Activated T-helper 1 cell treated with anti-CD3 and anti-CD28 coated beads, Interleukin-2, amount 50 U/mL, for 16 hours (primary cell): Measurements from ENCODE around the gene OR8B2.
"Not testable (repeated sequence)": the region's sequence is repeated elsewhere in the genome, so short reads cannot be mapped to it uniquely, and the experiment has no call there.

Experiments used
- DNase-seq, 2 donors: peaks; one replicate each; pipeline ENCODE4 v3.0.0-alpha.2; 2020; ENCODE audit warnings: low read depth in 1 of 2, low spot score in 1 of 2

Gene OR8B2, protein sequence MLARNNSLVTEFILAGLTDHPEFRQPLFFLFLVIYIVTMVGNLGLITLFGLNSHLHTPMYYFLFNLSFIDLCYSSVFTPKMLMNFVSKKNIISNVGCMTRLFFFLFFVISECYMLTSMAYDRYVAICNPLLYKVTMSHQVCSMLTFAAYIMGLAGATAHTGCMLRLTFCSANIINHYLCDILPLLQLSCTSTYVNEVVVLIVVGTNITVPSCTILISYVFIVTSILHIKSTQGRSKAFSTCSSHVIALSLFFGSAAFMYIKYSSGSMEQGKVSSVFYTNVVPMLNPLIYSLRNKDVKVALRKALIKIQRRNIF

DNA sequence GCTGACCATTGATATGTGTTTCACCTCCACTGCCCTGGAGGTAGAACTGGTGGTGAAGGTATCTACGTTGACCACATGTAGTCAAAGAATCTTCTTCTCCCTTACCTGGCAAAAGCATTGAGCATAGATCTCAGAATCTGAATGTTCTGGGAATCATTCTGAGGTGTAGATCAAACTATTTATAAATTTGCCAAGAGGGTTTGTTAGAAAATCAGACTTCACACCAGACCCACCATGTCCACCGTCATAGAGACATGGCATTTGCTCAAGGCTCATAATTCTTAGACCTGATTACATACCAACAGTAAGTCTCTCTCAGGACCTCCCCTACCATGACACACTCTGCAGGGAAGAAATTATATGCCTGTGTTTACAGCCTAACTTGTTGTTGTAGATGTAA is at the start of gene OR8B2:
TSS of gene OR8B2 (minus strand) at position 101 of the 400 bp plus-strand sequence. CDS start 1,156 bp downstream, outside the sequence.
- DNase-seq, result no peak

DNA sequence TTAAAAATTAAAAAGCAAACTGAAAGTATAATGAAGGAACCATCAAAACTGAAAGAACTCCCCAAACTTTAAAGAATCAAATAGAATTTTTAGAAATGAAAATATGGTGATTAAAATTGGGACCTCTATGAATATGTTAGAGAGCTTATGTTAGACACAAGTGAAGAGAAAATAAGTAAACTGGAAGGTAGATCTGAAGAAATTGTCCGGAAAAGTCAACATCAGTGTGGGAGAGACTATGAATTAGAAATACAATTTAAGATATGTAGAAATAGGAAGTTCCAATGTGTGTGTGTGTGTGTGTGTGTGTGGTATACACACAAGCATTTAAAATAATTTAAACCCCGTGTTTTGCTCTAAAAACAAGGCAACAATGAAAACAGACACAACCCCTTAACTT is 45.3 kb upstream of the OR8B2 start:
- DNase-seq, result no peak

DNA sequence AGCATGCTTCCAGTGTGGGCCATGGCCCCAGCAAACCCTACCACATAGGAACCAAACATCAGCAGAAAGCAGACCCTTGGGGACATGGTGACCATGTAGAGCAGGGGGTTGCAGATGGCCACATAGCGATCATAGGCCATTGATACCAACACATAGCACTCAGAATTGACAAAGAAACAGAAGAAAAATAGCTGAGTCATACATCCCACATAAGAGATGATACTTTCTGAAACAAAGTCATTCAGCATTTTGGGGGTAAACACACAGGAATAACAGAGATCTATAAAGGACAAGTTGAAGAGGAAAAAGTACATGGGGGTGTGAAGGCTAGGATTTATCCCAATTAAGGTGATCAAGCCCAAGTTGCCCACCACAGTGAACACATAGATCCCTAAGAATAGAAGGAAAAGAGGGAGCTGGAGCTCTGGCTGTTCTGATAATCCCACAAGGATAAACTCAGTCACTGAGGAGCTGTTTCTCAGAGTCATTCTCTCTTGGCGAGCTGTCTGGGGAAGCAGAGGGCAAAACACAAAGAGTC is 40.2 kb upstream of the OR8B2 start, which contains the start of gene OR8B4:
TSS of gene OR8B4 (minus strand) at position 488 of the 538 bp plus-strand sequence. CDS start at position 488, 0 bp downstream.
- no peak for DNase-seq

DNA sequence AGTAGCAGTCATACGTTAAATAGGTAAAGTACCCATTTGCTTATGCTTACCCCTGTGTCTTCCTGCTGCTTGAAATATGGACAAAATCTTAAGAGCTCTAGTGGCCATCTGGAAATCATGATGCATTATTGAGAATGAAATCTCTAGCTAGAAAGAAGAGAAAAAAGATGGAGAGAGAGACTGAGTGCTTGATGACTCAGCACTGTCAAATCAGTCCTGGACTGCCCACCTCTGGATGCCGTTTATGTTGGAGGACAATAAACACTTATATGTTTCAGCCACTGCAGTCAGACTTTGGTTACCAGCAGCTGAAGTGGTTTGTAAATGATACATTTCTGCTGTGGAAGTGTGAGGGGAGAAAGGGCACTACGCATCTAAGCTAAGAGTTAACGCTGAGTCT is 36.7 kb upstream of the OR8B2 start:
- DNase-seq, result no peak

DNA sequence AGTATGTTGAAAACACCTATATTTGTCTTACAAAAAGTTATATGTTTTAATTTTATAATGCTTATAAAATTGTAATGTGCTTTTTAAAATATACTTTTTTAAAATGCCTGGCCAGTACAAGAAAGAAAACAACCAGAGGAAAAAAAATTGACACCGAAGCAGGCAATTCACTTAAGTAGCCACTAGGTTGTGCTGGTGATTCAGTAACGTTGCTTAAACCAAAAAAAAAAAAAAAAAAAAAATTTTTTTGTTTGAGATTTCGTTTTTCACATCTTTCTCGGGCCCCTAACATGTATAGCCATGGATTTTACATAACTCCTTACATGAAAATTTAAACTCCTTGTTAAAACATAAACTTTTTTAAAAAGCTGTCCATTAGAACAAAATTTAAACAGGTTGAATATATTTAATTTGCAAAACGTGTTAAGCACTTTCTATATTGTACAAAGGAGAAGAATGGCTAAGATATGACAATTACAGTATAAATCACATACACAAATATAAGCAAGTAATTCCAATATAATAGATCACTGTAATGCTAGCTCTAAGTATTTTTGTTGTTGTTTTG is 31.1 kb upstream of the OR8B2 start:
- DNase-seq, result no peak

DNA sequence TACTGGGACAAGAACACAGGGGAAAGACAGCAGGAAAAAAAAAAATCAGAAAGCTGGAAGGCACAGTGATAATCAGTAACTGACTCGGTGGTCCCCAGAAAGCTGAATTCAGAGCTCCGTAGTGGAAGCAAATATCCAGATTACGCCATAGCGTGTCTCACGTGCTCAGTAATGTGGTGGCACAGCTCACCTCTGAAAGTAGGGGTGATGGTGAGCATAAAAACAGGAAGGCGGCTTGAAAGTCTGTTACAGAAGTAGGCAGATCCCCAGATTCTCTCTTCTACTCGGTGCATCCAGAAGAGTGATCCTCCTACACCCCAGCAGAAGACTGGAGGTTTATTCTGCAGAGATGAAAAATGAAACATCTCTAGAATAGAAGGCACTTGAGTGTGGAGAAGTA is 25.6 kb upstream of the OR8B2 start:
- no peak for DNase-seq

DNA sequence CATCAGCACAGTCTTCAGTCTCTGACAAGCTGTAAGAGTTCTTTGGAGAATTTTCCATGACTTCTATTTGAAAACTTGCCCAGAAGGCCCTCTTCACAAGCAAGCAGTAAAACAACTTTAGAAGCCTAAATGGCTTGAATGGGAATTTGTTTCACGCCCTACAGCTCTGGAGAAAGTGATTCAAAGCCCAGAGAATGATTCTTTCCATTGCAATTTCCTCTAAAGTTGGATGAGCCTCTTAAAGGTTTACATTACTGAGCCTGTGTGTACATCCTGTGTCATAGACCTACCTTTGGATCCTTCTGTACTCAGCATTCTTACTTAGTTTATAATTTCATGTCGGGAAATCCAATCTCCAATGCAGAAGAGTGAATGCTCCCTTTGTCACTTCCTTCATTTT is 21.3 kb upstream of the OR8B2 start:
- DNase-seq, result no peak

DNA sequence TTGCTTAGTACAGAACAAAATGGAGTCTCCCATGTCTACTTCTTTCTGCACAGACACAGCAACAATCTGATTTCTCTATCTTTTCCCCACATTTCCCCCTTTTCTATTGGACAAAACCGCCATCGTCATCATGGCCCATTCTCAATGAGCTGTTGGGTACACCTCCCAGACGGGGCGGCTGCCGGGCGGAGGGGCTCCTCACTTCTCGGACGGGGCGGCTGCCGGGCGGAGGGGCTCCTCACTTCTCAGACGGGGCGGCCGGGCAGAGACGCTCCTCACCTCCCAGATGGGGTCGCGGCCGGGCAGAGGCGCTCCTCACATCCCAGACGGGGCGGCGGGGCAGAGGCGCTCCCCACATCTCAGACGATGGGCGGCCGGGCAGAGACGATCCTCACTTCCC is 18.9 kb upstream of the OR8B2 start:
- not testable (repeated sequence) for DNase-seq

DNA sequence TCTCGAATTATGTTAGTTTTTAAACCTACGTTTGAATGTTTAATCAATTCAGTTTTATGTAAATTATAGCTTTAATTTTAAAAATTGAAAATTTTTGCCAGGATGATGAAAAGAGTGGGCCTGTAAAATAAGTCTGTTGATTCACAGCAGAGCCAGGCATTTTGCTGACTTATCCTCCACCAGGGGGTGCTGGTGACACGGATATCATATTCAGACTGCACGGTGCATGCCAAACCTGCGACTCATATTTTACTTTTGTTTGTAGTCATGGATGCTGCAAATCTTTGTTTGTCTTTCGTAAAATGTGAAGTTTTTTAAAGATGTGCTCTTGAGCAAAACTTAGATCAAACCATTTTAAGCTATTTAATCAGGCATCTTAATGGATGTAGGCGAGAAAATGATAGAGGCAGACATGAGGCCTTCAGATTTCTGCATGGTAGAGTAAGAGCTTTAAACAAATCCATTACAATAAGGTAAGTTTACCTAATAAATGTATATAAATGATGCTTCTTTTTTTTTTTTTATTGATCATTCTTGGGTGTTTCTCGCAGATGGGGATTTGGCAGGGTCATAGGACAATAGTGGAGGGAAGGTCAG is 18.1 kb upstream of the OR8B2 start:
- no peak for DNase-seq

DNA sequence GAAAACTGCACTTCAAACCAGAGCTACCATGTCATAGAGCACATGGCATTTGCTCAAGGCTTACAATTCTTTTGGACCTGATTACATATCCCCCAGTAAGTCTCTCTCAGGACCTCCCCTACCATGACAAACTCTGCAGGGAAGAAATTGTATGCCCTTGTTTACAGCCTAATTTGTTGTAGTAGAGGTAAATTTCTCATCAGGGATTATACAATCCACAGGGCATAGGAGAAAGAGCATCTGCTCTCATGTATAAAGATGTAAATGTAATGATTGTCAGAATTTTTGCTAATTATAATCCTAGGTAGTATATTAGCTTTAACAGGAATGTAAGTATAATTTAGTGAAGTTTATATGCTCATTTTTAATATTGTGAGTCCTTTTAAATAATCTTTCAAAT is 14.6 kb upstream of the OR8B2 start, which contains the start of gene OR8B3:
TSS of gene OR8B3 (minus strand) at position 101 of the 400 bp plus-strand sequence. CDS start 1,673 bp downstream, outside the sequence.
- DNase-seq, result no peak

DNA sequence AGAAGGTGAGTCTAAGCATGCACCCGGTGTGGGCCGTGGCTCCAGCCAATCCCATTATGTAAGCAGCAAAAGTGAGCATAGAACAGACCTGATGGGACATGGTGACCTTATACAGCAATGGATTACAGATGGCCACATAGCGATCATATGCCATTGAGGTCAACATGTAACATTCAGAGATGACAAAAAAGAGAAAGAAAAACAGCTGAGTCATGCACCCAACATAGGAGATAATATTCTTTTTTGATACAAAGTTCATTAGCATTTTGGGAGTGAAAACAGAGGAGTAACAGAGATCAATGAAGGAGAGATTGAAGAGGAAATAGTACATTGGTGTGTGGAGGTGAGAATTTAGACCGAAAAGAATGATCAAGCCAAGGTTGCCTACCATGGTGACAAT is 12.5 kb upstream of the OR8B2 start:
- not testable (repeated sequence) for DNase-seq

DNA sequence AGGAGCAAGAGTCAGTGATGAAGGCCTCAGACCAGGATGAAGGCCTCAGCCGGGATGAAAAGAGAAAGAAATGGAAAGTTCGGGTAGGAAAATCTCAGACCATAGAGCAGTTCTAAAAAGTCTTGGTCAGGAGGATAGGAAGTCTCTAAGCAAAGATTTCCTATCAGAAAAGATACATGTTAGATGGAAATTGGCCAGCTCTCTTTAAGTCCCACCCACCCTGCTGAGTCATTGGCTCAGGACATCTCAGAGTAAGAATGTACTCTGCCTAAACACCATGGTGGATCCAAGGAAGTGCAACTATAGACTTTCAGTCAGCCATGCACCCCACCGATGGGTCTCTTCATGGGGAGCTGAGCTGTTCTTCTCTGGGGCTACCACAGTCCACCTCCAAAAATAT is 10.1 kb upstream of the OR8B2 start:
- DNase-seq, result no peak

DNA sequence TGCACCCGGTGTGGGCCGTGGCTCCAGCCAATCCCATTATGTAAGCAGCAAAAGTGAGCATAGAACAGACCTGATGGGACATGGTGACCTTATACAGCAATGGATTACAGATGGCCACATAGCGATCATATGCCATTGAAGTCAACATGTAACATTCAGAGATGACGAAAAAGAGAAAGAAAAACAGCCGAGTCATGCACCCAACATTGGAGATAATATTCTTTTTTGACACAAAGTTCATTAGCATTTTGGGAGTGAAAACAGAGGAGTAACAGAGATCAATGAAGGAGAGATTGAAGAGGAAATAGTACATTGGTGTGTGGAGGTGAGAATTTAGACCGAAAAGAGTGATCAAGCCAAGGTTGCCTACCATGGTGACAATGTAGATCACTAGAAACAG is 1.4 kb downstream of the OR8B2 start:
- DNase-seq, result not testable (repeated sequence)

DNA sequence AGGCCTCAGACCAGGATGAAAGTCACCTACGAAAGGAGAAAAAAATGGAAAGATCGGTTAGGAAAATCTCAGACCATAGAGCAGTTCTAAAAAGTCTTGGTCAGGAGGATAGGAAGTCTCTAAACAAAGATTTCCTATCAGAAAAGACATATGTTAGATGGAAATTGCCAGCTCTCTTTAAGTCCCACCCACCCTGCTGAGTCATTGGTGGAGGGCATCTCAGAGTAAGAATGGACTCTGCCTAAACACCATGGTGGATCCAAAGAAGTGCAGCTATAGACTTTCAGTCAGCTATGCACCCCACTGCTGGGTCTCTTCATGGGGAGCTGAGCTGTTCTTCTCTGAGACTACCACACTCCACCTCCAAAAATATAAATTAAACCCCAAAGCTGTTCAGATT is 3.7 kb downstream of the OR8B2 start:
- DNase-seq, result no peak

DNA sequence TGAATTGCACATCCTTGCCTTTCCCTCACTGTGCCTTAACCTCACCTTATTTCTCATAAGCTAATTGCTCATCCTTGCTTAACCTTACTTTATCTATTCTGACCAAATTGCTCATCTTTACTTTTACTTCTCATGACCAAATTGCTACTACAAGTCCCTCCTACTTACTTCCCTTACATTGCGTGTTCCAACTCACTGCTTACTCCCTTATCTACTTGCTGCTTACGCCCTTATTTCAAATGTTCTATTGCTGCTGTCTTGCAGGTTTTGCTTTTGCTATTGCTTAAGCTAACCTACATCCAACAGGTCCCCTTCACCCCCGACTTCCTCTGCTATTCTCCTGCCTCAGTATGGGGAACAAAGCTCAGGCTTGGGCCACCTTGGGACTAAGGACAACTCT is 8.0 kb downstream of the OR8B2 start:
- no peak for DNase-seq

DNA sequence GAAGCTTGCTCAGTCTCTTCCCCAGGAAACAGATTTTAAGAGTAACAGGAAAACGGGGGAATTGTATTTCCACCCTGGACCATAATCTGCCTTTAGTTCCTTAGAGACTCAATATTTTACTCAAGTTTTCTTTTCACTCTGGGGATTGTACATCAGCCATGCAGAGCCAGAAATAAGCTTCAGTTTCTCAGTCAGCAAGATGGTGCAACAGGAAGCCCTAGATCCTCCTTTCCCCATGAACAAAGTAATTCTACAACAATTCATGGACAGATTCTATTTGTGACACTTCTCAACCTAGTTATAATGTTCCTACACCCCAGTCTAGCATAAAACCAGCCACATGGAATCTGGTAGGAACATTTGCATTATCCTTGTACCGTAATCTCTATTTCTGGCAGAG is 24.7 kb downstream of the OR8B2 start:
- no peak for DNase-seq

DNA sequence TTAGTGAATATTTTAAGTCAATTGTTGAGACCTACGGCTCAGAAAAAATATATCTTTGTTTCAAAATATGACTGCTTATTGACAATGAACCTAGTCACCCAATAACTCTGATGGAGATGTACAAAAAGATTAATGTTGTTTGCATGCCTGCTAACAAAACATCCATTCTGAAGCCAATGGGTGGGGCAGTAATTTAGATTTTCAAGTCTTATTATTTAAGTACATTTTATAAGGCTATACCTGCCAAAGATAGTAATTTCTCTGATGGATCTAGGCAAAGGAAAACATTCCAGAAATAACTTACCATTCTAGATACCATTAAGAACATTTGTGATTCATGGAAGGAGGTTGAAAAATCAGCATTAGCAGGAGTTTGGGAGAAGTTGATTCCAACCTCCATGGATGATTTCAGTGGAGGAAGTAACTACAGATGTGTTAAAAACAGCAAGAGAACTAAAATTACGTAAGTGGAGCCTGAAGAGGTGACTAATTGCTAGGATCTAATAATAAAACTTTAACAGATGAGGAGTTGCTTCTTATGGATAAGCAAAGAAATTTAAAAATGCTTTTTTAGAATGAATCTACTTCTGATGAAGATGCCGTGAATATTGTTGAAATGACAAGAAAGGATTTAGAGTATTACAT is 37.9 kb downstream of the OR8B2 start:
- DNase-seq, result no peak

DNA sequence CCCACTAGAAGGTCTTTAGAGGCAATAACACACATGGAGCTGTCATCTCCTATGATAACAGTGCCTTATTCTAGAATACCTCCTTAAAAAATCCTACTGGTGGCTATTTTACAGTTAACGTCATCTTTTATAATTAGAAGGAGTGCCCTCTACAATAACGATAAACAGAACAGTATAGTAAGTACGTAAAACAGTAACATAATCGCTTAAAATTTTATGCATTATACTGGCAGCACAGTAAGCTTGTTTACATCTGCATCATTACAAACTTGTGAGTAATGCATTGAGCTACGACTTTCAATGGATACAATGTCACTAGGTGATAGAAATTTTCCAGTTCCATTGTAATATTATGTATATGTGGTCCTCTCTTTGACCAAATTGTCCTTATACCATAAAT is 40.0 kb downstream of the OR8B2 start:
- no peak for DNase-seq

DNA sequence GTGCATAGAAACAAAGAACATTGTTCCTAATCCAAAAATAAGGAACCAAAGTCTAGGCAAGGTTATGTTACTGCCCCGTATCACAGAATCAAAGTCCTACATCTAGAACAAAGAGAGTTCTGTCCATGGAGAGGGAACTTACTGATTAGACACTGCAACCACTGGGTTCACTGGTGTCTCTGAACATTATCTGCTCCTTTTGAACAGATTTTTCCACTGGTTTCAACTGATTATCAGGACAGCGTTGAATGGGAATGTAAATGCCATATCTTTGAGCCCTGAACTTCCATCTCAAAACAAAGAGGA is 44.2 kb downstream of the OR8B2 start:
- no peak for DNase-seq

DNA sequence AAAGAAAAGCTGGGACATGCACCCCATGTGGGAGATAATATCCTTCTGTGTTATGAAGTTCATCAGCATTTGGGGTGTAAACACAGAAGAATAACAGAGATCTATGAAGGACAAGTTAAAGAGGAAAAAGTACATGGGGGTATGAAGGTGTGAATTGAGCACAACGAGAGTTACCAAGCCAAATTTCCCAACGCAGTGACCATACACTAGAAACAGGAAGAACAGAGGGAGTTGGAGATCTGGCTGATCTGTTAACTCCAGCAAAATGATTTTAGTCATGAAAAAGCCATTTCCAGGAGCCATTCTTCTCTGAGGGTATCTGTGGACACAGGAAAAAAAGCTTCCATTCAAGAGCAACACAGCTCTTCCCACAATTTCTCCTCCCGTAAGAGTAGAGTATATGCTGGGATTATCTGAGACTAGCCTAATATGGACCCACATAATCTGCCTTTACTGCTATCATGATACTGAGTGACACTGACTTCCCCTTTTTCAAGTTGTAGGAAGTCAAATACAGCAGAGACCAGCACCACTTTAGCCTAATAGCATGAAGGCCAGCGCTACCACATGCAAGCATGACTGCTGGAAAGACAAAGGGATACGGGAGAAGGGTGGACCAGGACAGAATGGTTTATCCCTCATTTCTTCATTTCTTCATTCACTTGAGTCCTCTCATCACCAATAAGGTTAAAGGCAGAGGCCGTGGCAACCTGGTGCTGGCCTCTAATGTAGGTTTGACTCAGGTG is 44.7 kb downstream of the OR8B2 start:
- DNase-seq, result no peak
